H1 (cell line): ENCODE data around the gene FOXN1. TPM values are rescaled to one million over a fixed set of nuclear protein-coding genes. Genes with fewer than 3 reads are reported as not detected.

Experiments used
- CTCF ChIA-PET: fragments of 300-600 bp; sonication (Branson Sonifier 250); formaldehyde crosslinking; loops from one replicate; lab custom pipeline; 2021; ENCODE audit not compliant: partially characterized antibody; lab: Charles Lee
- POLR2A ChIA-PET: fragments of 300-600 bp; sonication (Branson Sonifier 250); formaldehyde crosslinking; loops from one replicate; lab custom pipeline; 2021; ENCODE audit warnings: inconsistent platforms; ENCODE audit not compliant: partially characterized antibody; lab: Charles Lee
- DNase-seq, 2 experiments: peaks; one replicate each; pipeline versions ENCODE4 v3.0.0 to v3.0.0-alpha.2; 2010 to 2022; ENCODE audit warnings: low spot score in 2 of 2, low read depth in 1 of 2, mixed read lengths in 1 of 2
- FAIRE-seq: peaks from 2 replicates; lab custom pipeline; 2011; peaks lifted over from hg19 to GRCh38; lab: Jason Lieb, UNC
- H2AFZ ChIP-seq: 2 replicates; pipeline ENCODE4 v1.8.1; 2012; ENCODE audit warnings: low read length, inconsistent platforms
- H2AK5ac ChIP-seq: 2 replicates; pipeline ENCODE4 v1.6.1; 2013; ENCODE audit warnings: low read depth, low read length
- H2BK120ac ChIP-seq: replicated peaks from 2 replicates; pipeline ENCODE3; 2013; ENCODE audit warnings: low read depth, low read length, inconsistent platforms
- H2BK12ac ChIP-seq: 2 replicates; pipeline ENCODE4 v1.6.1; 2013; ENCODE audit warnings: low read depth, low read length
- H2BK15ac ChIP-seq: 2 replicates; pipeline ENCODE4 v1.6.1; 2013; ENCODE audit warnings: low read length
- H2BK20ac ChIP-seq: 2 replicates; pipeline ENCODE4 v1.6.1; 2013; ENCODE audit warnings: low read length
- H2BK5ac ChIP-seq: 2 replicates; pipeline ENCODE4 v1.6.1; 2013; ENCODE audit warnings: low read depth, low read length
- H3K14ac ChIP-seq: 2 replicates; pipeline ENCODE4 v1.6.1; 2013; ENCODE audit warnings: inconsistent platforms; ENCODE audit not compliant: insufficient read length
- H3K18ac ChIP-seq: 2 replicates; pipeline ENCODE4 v1.6.1; 2013; ENCODE audit warnings: low read length; ENCODE audit errors: extremely low read depth
- H3K23ac ChIP-seq: 2 replicates; pipeline ENCODE4 v1.6.1; 2013; ENCODE audit warnings: inconsistent platforms; ENCODE audit not compliant: insufficient read length
- H3K23me2 ChIP-seq: 2 replicates; pipeline ENCODE4 v1.6.1; 2013; ENCODE audit warnings: low read depth, low read length
- H3K27ac ChIP-seq: 2 replicates; pipeline ENCODE4 v1.6.1; 2011; ENCODE audit warnings: low read depth, low read length, inconsistent platforms
- H3K27me3 ChIP-seq, 4 experiments: replicated peaks in 1 of 4; 1 replicate in 1 of 4; 2 replicates in 3 of 4; pipeline versions ENCODE4 v1.6.1 to v1.8.1; 2011 to 2013; ENCODE audit warnings: low read length in 3 of 4, mild to moderate bottlenecking in 3 of 4, inconsistent platforms in 2 of 4, mixed read lengths in 2 of 4, moderate library complexity in 1 of 4; ENCODE audit not compliant: control insufficient read depth in 3 of 4, insufficient read depth in 3 of 4; ENCODE audit errors: extremely low read depth in 1 of 4
- H3K36me3 ChIP-seq, 4 experiments: 2 replicates each; pipeline versions ENCODE4 v1.6.1 to v1.8.1; 2011 to 2013; ENCODE audit warnings: mild to moderate bottlenecking in 4 of 4, low read length in 3 of 4, moderate library complexity in 2 of 4, control low read depth in 1 of 4, inconsistent platforms in 1 of 4; ENCODE audit not compliant: insufficient read depth in 4 of 4, control insufficient read depth in 2 of 4
- H3K4ac ChIP-seq: replicated peaks from 2 replicates; pipeline ENCODE3; 2013; ENCODE audit warnings: low read length, low read depth, mixed read lengths, inconsistent platforms; ENCODE audit not compliant: insufficient read length
- H3K4me1 ChIP-seq, 4 experiments: replicated peaks in 1 of 4; 1 replicate in 1 of 4; 2 replicates in 3 of 4; pipeline versions ENCODE4 v1.6.1 to v1.8.1; 2011 to 2013; ENCODE audit warnings: low read length in 3 of 4, inconsistent platforms in 2 of 4, mixed read lengths in 1 of 4; ENCODE audit not compliant: insufficient read depth in 4 of 4, control insufficient read depth in 3 of 4
- H3K4me2 ChIP-seq, 2 experiments: 2 replicates each; pipeline versions ENCODE4 v1.6.1 to v1.8.1; 2011 to 2013; ENCODE audit warnings: low read depth in 2 of 2, low read length in 2 of 2, control low read depth in 1 of 2, inconsistent platforms in 1 of 2, mild to moderate bottlenecking in 1 of 2; ENCODE audit not compliant: insufficient read depth in 1 of 2
- H3K4me3 ChIP-seq, 4 experiments: fragments of 200-600, 300-600 bp in 1 of 4; sonication (generic), shearing (Covaris generic), sonication (Bioruptor Twin) in 1 of 4; 2 replicates each; pipeline versions ENCODE4 v1.5.1 to v1.8.1; 2011 to 2016; ENCODE audit warnings: low read length in 4 of 4, low read depth in 3 of 4, control low read depth in 2 of 4, inconsistent platforms in 2 of 4, mild to moderate bottlenecking in 2 of 4, mixed read lengths in 1 of 4, moderate library complexity in 1 of 4; ENCODE audit not compliant: insufficient read depth in 2 of 4; ENCODE audit errors: extremely low read depth in 1 of 4
- H3K56ac ChIP-seq: replicated peaks from 2 replicates; pipeline ENCODE3; 2013; ENCODE audit warnings: low read depth, mild to moderate bottlenecking, mixed read lengths, low read length, inconsistent platforms; ENCODE audit not compliant: insufficient read length
- H3K79me1 ChIP-seq: 2 replicates; pipeline ENCODE4 v1.6.1; 2013; ENCODE audit warnings: low read depth, low read length, control low read depth
- H3K79me2 ChIP-seq, 2 experiments: 2 replicates each; pipeline versions ENCODE4 v1.6.1 to v1.8.1; 2012 to 2013; ENCODE audit warnings: low read length in 2 of 2, mild to moderate bottlenecking in 2 of 2, inconsistent platforms in 1 of 2; ENCODE audit not compliant: insufficient read depth in 2 of 2, control insufficient read depth in 1 of 2
- H3K9ac ChIP-seq, 4 experiments: replicated peaks in 1 of 4; 1 replicate in 1 of 4; 2 replicates in 3 of 4; pipeline versions ENCODE4 v1.6.1 to v1.8.1; 2011 to 2013; ENCODE audit warnings: low read depth in 3 of 4, low read length in 3 of 4, control low read depth in 2 of 4, mild to moderate bottlenecking in 2 of 4, moderate library complexity in 2 of 4, inconsistent platforms in 1 of 4; ENCODE audit errors: extremely low read depth in 1 of 4
- H3K9me3 ChIP-seq, 2 experiments: 2 replicates each; pipeline versions ENCODE4 v1.6.1 to v1.8.1; 2012 to 2013; ENCODE audit warnings: mild to moderate bottlenecking in 2 of 2, moderate library complexity in 2 of 2, control low read depth in 1 of 2, inconsistent platforms in 1 of 2, low read depth in 1 of 2, low read length in 1 of 2, mixed read lengths in 1 of 2; ENCODE audit not compliant: insufficient read depth in 2 of 2
- H4K20me1 ChIP-seq, 2 experiments: replicated peaks in 1 of 2; 2 replicates each; pipeline versions ENCODE3 to v1.8.1; 2011 to 2013; ENCODE audit warnings: inconsistent platforms in 2 of 2, low read length in 2 of 2, mild to moderate bottlenecking in 1 of 2; ENCODE audit not compliant: insufficient read depth in 2 of 2, control insufficient read depth in 1 of 2
- H4K5ac ChIP-seq: 2 replicates; pipeline ENCODE4 v1.6.1; 2013; ENCODE audit warnings: low read length, low read depth, mixed read lengths, inconsistent platforms; ENCODE audit not compliant: insufficient read length
- H4K8ac ChIP-seq: 2 replicates; pipeline ENCODE4 v1.8.0; 2013; ENCODE audit warnings: mild to moderate bottlenecking, moderate library complexity, low read length, inconsistent platforms; ENCODE audit not compliant: insufficient read depth; ENCODE audit errors: extremely low read depth
- H4K91ac ChIP-seq: replicated peaks from 2 replicates; pipeline ENCODE3; 2013; ENCODE audit warnings: low read length, mixed read lengths, inconsistent platforms; ENCODE audit not compliant: insufficient read length
- BACH1 ChIP-seq: IDR thresholded peaks from 2 replicates; pipeline ENCODE4 v1.6.1; 2012; ENCODE audit warnings: low read length, improper control_type of control experiment
- EGR1 ChIP-seq: IDR thresholded peaks from 2 replicates; pipeline ENCODE4 v1.6.1; 2011; ENCODE audit warnings: low read depth, low read length, borderline replicate concordance
- HDAC2 ChIP-seq, 2 experiments: fragments of 300-600 bp in 1 of 2; sonication (generic) in 1 of 2; IDR thresholded peaks; 2 replicates each; pipeline ENCODE4 v1.6.1; 2011 to 2012; ENCODE audit warnings: low read depth in 2 of 2, low read length in 2 of 2, mild to moderate bottlenecking in 2 of 2, moderate library complexity in 2 of 2, borderline replicate concordance in 1 of 2, inconsistent platforms in 1 of 2
- KDM4A ChIP-seq: IDR thresholded peaks from one replicate; pipeline ENCODE4 v1.7.1; 2012; ENCODE audit warnings: low read depth, mild to moderate bottlenecking, moderate library complexity, low read length, inconsistent platforms; ENCODE audit not compliant: severe bottlenecking
- MAX ChIP-seq: IDR thresholded peaks from 2 replicates; pipeline ENCODE4 v1.6.1; 2012; ENCODE audit warnings: inconsistent platforms
- PHF8 ChIP-seq: fragments of 200-600 bp; sonication (generic); conservative IDR thresholded peaks from 2 replicates; pipeline ENCODE4 v1.7.1; 2012; ENCODE audit warnings: low read depth, mild to moderate bottlenecking, inconsistent platforms, low read length, moderate library complexity
- POU5F1 ChIP-seq: IDR thresholded peaks from 2 replicates; pipeline ENCODE4 v1.6.1; 2011; ENCODE audit warnings: low read depth, mild to moderate bottlenecking, low read length, moderate library complexity
- RAD21 ChIP-seq, 2 experiments: IDR thresholded peaks in 1 of 2; conservative IDR thresholded peaks in 1 of 2; 2 replicates each; pipeline ENCODE4 v1.6.1; 2011; ENCODE audit warnings: low read depth in 2 of 2, low read length in 2 of 2, improper control_type of control experiment in 1 of 2, inconsistent platforms in 1 of 2, mild to moderate bottlenecking in 1 of 2, moderate library complexity in 1 of 2
- SP2 ChIP-seq: IDR thresholded peaks from 2 replicates; pipeline ENCODE4 v1.6.1; 2012; ENCODE audit warnings: mild to moderate bottlenecking, low read length, inconsistent platforms
- TEAD4 ChIP-seq: IDR thresholded peaks from 2 replicates; pipeline ENCODE4 v1.6.1; 2012; ENCODE audit warnings: low read depth, low read length, inconsistent platforms, mixed read lengths
- WGBS, 2 experiments: shearing (Covaris generic) in 1 of 2; methylation state at CpG; one replicate each; pipeline versions ENCODE4 v1.1.6 to v1.1.7; 2013 to 2015; ENCODE audit warnings: low lambda C conversion rate in 2 of 2, mixed read lengths in 2 of 2, inconsistent platforms in 1 of 2, low coverage in 1 of 2, missing lambda C conversion rate in 1 of 2; ENCODE audit not compliant: insufficient replicate concordance in 2 of 2, insufficient coverage in 1 of 2, insufficient read length in 1 of 2; ENCODE audit errors: extremely low coverage in 1 of 2, missing lambda C conversion rate in 1 of 2; 5-methylcytosine and 5-hydroxymethylcytosine counted together
- polyA plus RNA-seq, 7 experiments: library from polyadenylated mRNA; depleted of rRNA in 3 of 7; stranded (reverse) in 5 of 7; unstranded in 2 of 7; fragments of >200 nt in 5 of 7; fragments of 200-250 nt in 2 of 7; gene quantifications; 1 replicate in 5 of 7; 2 replicates in 1 of 7; 4 replicates in 1 of 7; pipeline versions ENCODE4 v1.2.1 to v1.2.3, GENCODE V29; 2011 to 2013; ENCODE audit warnings: missing spikeins in 2 of 7, mixed read lengths in 2 of 7
- total RNA-seq: library from RNA; stranded (reverse); fragmentation: NEBNext Ultra II Directional; extraction: Animal tissue kit (Norgen Biotek cat#: 25700); gene quantifications from 2 replicates; pipeline ENCODE4 v1.2.1, GENCODE V29; 2021

FOXN1 gene
- total and polyA plus RNA-seq, 2 of the 8 experiments (the other 6 are each of a cell fraction or from before 2014, with no cell fraction given) = not detected

- no peak overlapping the region for H2BK15ac ChIP-seq
- no peak overlapping the region for H2AFZ ChIP-seq
- H3K27me3 ChIP-seq = peaks cover 0 to 8% (median 4%) of the 10 kb centered on the region in 4 experiments; a peak in 4 of 7 replicates
- H3K9me3 ChIP-seq = no peaks in the 10 kb centered on the region
- no peak overlapping the region for H4K5ac ChIP-seq
- H2BK12ac ChIP-seq = no peak overlapping the region
- no peak overlapping the region for H3K4me2 ChIP-seq
- H2BK20ac ChIP-seq = no peak overlapping the region
- H3K79me1 ChIP-seq = no peaks in the 10 kb centered on the region
- peaks cover 2% of the 10 kb centered on the region; the same call in 1 of the 2 replicates for H3K23me2 ChIP-seq
- H2AK5ac ChIP-seq = no peak overlapping the region
- H3K4me1 ChIP-seq = peaks cover 0 to 17% (median 7%) of the 10 kb centered on the region in 4 experiments; a peak in 6 of 7 replicates
- FAIRE-seq (no peak), DNase-seq (no peak)
- H3K27ac ChIP-seq = no peak overlapping the region
- ChIA-PET POLR2A (interaction anchor here (0.7 to 1.2 kb wide), 2 partner anchors 9 to 18 kb away, joined by 3 read pairs; no protein-coding TSS in a partner anchor), CTCF (interaction anchor here (0.8 to 21.4 kb wide), 5 partner anchors 9 to 31 kb away, joined by 3 to 547 read pairs (median 16); no protein-coding TSS in a partner anchor)
- no peak overlapping the region for H4K8ac ChIP-seq
- no peak overlapping the region for H3K4ac ChIP-seq
- no peaks in the 10 kb centered on the region for H3K36me3 ChIP-seq
- no peak overlapping the region for H3K18ac ChIP-seq
- no peaks in the 10 kb centered on the region for H3K79me2 ChIP-seq
- H3K9ac ChIP-seq = no peak overlapping the region
- no peak overlapping the region for H2BK5ac ChIP-seq
- TF ChIP-seq POU5F1 = no peak
- no peak for TF ChIP-seq TEAD4
- TF ChIP-seq MAX = no peak
- no peak for TF ChIP-seq RAD21 (IDR thresholded peaks at IDR 0.05 in 1 of 2, conservative IDR thresholded peaks at IDR 0.05 in 1 of 2; ENCODE audit: low read depth in 2 of 2, low read length in 2 of 2)
- TF ChIP-seq PHF8 = no peak
- no peak for TF ChIP-seq BACH1
- TF ChIP-seq SP2 = no peak
- no peak for TF ChIP-seq KDM4A
- no peak for TF ChIP-seq HDAC2 (IDR thresholded peaks at IDR 0.05; ENCODE audit: borderline replicate concordance in 1 of 2, low read depth in 2 of 2, low read length in 2 of 2)
- no peak for TF ChIP-seq EGR1
- no peak overlapping the region for H4K91ac ChIP-seq
- H2BK120ac ChIP-seq = no peak overlapping the region
- H3K56ac ChIP-seq = no peak overlapping the region
- no peak overlapping the region for H3K14ac ChIP-seq
- WGBS, 2 experiments = 92% methylated on average over 3 of the region's 3 CpGs; no CpG with 5 or more reads in 1 of the 2 experiments
- H3K23ac ChIP-seq = no peak overlapping the region
- H4K20me1 ChIP-seq = no peaks in the 10 kb centered on the region
- no peak overlapping the region for H3K4me3 ChIP-seq
Measured at GRCh38 chr17:28511858-28512461, 5.8 kb downstream of the FOXN1 start.
